Measurements from ENCODE around the gene ARHGAP44. TPM values are rescaled to one million over a fixed set of nuclear protein-coding genes. Genes with fewer than 3 reads are reported as not detected.

Gene ARHGAP44
- total RNA-seq, 4 donors from 2014 or later: 1.4 to 6.2 (median 2.1) TPM

DNA sequence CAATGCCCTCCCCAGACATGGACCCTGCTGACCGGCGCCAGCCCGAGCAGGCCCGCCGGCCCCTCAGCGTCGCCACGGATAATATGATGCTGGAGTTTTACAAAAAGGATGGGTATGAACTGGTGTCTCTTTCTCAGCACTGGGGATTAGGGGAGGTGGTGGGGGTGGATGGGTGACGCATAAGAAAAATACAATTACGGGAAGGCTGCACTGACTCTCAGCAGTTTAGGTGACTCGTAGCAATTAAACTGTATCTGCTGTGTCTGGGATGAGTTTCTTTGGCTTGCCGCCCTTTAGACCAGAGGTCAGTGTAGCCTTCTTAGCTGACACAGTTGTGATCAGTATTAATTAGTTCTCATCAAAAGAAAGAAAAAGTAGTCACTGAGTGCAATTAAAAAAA lies 169.5 kb downstream of the ARHGAP44 start:
- H3K4me3 ChIP-seq: no peak overlapping the region
- intact Hi-C loops (cut with DNase I; ENCODE audit: low total_unique reads): no loop called here
- in situ Hi-C loops (cut with MboI; ENCODE audit: low sequenced_read_pairs in 4 of 4): no loop called here

DNA sequence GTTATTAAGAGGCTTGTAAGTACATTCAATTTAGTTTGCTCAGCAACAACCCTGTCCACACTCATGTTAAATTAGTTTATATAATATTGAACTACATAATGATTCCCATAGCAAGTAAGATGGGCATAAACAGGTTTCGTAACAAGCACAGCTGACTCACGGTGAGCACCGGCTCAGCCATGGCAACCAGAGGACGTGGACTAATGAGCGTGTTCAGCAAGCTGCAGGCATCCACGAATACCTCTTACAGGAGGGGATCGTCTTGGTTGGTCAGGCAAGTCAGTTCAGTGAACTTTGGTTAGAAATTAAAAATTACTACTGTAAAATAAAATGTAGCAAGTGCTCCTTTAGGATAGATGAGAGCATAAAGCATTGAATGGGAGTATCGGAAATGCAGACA lies 170.1 kb downstream of the ARHGAP44 start:
- Histone ChIP-seq H3K4me1 (no peaks in the 10 kb centered on the region), H3K9me3 (no peaks in the 10 kb centered on the region), H3K4me3 (no peak overlapping the region), H3K36me3 (peaks cover 0 to 6% of the 10 kb centered on the region in 2 donors), H3K27me3 (no peaks in the 10 kb centered on the region), H3K27ac (no peak overlapping the region)
- intact Hi-C loops (cut with DNase I; ENCODE audit: low total_unique reads) (no loop called here), in situ Hi-C loops (cut with MboI; ENCODE audit: low sequenced_read_pairs in 4 of 4) (no loop called here)
- no peak for DNase-seq
- ATAC-seq: no peak
- TF ChIP-seq POLR2A (IDR thresholded peaks at IDR 0.05) (no peak), CTCF (IDR thresholded peaks at IDR 0.05 in 4 of 5, conservative IDR thresholded peaks at IDR 0.05 in 1 of 5) (no peak)

More for the DNA sequence above, 169.5 kb downstream of the ARHGAP44 start:
- no peak for TF ChIP-seq CTCF (IDR thresholded peaks at IDR 0.05 in 4 of 5, conservative IDR thresholded peaks at IDR 0.05 in 1 of 5)
- TF ChIP-seq POLR2A (IDR thresholded peaks at IDR 0.05): no peak
- DNase-seq: no peak
- no peak for ATAC-seq
- Histone ChIP-seq H3K27ac (no peak overlapping the region), H3K27me3 (no peaks in the 10 kb centered on the region), H3K9me3 (no peaks in the 10 kb centered on the region), H3K36me3 (peaks cover 0 to 6% of the 10 kb centered on the region in 2 donors), H3K4me1 (no peaks in the 10 kb centered on the region)

DNA sequence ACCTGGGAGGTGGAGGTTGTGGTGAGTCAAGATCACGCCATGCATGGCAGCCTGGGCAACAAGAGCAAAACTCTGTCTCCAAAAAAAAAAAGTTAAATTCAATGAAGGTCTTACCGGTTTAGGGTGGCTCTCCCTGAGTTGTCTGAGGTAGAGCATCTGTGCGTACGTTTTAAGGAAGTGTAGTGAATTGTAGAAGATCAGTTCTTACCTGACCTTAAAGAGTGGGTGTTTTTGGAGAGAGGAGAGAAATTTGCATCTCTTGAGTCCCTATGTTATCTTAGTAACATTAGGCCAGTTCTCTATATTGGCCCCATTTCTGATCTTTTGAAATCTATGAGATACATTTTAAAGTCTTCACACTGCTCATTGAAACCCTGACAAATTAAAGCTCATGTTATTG lies 172.4 kb downstream of the ARHGAP44 start:
- DNase-seq (no peak), ATAC-seq (no peak)
- Histone ChIP-seq H3K9me3 (no peaks in the 10 kb centered on the region), H3K27ac (no peak overlapping the region), H3K36me3 (peaks cover 0 to 6% of the 10 kb centered on the region in 2 donors), H3K4me1 (no peaks in the 10 kb centered on the region), H3K27me3 (no peaks in the 10 kb centered on the region), H3K4me3 (no peak overlapping the region)
- intact Hi-C loops (cut with DNase I; ENCODE audit: low total_unique reads): no loop called here
- no peak for TF ChIP-seq CTCF (IDR thresholded peaks at IDR 0.05 in 4 of 5, conservative IDR thresholded peaks at IDR 0.05 in 1 of 5)
- no peak for TF ChIP-seq POLR2A (IDR thresholded peaks at IDR 0.05)
- in situ Hi-C loops (cut with MboI; ENCODE audit: low sequenced_read_pairs in 4 of 4): no loop called here

DNA sequence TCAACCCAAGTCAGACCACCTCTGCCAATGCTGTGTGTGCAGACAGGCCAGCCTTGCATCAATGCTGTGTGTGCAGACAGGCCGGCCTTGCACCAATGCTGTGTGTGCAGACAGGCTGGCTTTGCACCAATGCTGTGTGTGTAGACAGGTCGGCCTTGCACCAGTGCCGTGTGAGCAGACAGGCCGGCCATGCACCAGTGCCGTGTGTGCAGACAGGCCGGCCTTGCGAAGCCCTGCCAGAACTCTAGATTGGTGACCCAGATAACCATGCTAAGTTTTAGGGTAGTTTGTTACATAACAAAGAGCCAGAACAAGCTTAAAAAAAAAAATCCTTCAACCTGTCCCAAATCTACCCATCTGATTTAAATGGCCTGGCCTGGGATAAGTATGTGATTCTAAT lies 174.2 kb downstream of the ARHGAP44 start:
- H3K36me3 ChIP-seq: no peaks in the 10 kb centered on the region
- DNase-seq (no peak), ATAC-seq (no peak)
- no peak for TF ChIP-seq POLR2A (IDR thresholded peaks at IDR 0.05)
- TF ChIP-seq CTCF (IDR thresholded peaks at IDR 0.05 in 4 of 5, conservative IDR thresholded peaks at IDR 0.05 in 1 of 5): no peak
- intact Hi-C loops (cut with DNase I; ENCODE audit: low total_unique reads) (no loop called here), in situ Hi-C loops (cut with MboI; ENCODE audit: low sequenced_read_pairs in 4 of 4) (no loop called here)
- H3K9me3 ChIP-seq: no peaks in the 10 kb centered on the region
- no peak overlapping the region for H3K27ac ChIP-seq
- no peak overlapping the region for H3K4me3 ChIP-seq
- H3K27me3 ChIP-seq: no peaks in the 10 kb centered on the region
- no peaks in the 10 kb centered on the region for H3K4me1 ChIP-seq

GRCh38 chr17:12964162-12964561 lies 174.9 kb downstream of the ARHGAP44 start:
- Histone ChIP-seq H3K4me3 (no peak overlapping the region), H3K27ac (no peak overlapping the region), H3K9me3 (no peaks in the 10 kb centered on the region), H3K36me3 (no peaks in the 10 kb centered on the region), H3K27me3 (no peaks in the 10 kb centered on the region), H3K4me1 (no peaks in the 10 kb centered on the region)
- TF ChIP-seq CTCF (IDR thresholded peaks at IDR 0.05 in 4 of 5, conservative IDR thresholded peaks at IDR 0.05 in 1 of 5) (no peak), POLR2A (IDR thresholded peaks at IDR 0.05) (no peak)
- ATAC-seq (no peak), DNase-seq (no peak)
- in situ Hi-C loops (cut with MboI; ENCODE audit: low sequenced_read_pairs in 4 of 4) (no loop called here), intact Hi-C loops (cut with DNase I; ENCODE audit: low total_unique reads) (no loop called here)

Data from gastrocnemius medialis (tissue), 4 donors.